Parathyroid adenoma (tissue), 2 donors: ENCODE measurements around the gene PPP1R3E.
"Not testable (repeated sequence)": the region's sequence is repeated elsewhere in the genome, so short reads cannot be mapped to it uniquely, and the experiment has no call there.

Experiments
- H2AFZ ChIP-seq: fragments of 300-600 bp; sonication (generic); one replicate; pipeline ENCODE4 v1.7.0; 2017; ENCODE audit warnings: antibody characterized with exemption, mild to moderate bottlenecking
- H3K27ac ChIP-seq: fragments of 300-600 bp; sonication (generic); one replicate; pipeline ENCODE4 v1.7.0; 2017
- H3K27me3 ChIP-seq: fragments of 300-600 bp; sonication (generic); one replicate; pipeline ENCODE4 v1.7.0; 2017; ENCODE audit warnings: low read length; ENCODE audit not compliant: control insufficient read depth, insufficient read depth
- H3K36me3 ChIP-seq: fragments of 300-600 bp; sonication (generic); one replicate; pipeline ENCODE4 v1.7.0; 2017; ENCODE audit warnings: low read length; ENCODE audit not compliant: control insufficient read depth, insufficient read depth
- H3K4me1 ChIP-seq: fragments of 300-600 bp; sonication (generic); one replicate; pipeline ENCODE4 v1.7.0; 2017; ENCODE audit warnings: control low read depth
- H3K4me2 ChIP-seq: fragments of 300-600 bp; sonication (generic); one replicate; pipeline ENCODE4 v1.7.0; 2017; ENCODE audit warnings: low read length
- H3K4me3 ChIP-seq: fragments of 300-600 bp; sonication (generic); one replicate; pipeline ENCODE4 v1.7.0; 2017; ENCODE audit warnings: low read depth, low read length
- H3K79me2 ChIP-seq: fragments of 300-600 bp; sonication (generic); one replicate; pipeline ENCODE4 v1.7.0; 2017; ENCODE audit warnings: control low read depth
- H3K9ac ChIP-seq: fragments of 300-600 bp; sonication (generic); one replicate; pipeline ENCODE4 v1.7.0; 2017; ENCODE audit warnings: mild to moderate bottlenecking
- H3K9me3 ChIP-seq: fragments of 300-600 bp; sonication (generic); one replicate; pipeline ENCODE4 v1.7.0; 2017; ENCODE audit warnings: low read length; ENCODE audit not compliant: control insufficient read depth
- CTCF ChIP-seq: fragments of 300-600 bp; sonication (generic); IDR thresholded peaks from one replicate; pipeline ENCODE4 v1.7.0; 2017; ENCODE audit warnings: antibody characterized with exemption, mild to moderate bottlenecking
- donor health status: primary hyperparathyroidism.

The PPP1R3E gene

GRCh38 chr14:23339506-23340268, 37.0 kb upstream of the PPP1R3E start:
- Histone ChIP-seq H3K79me2 (no peaks in the 10 kb centered on the region), H3K27me3 (no peaks in the 10 kb centered on the region), H2AFZ (no peak overlapping the region), H3K4me2 (no peak overlapping the region), H3K9me3 (no peaks in the 10 kb centered on the region), H3K9ac (no peak overlapping the region), H3K27ac (no peak overlapping the region), H3K36me3 (no peaks in the 10 kb centered on the region), H3K4me1 (no peaks in the 10 kb centered on the region), H3K4me3 (no peak overlapping the region)
- no peak for TF ChIP-seq CTCF

DNA sequence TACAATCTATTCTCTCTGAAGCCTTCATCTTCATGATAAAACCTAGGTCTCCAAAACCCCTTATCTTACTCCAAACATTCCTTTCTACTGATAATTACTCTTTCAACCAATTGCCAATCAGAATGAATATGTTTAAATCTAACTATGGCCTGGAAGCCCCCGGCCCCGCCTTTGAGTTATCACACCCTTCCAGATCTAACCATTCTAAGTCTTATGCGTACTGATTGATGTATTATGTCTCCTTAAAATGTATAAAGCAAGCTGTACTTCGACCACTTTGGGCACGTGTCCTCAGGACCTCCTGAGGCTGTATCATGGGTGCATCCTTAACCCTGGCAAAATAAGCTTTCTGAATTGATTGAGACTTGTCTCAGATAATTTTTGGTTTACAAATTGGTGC, 33.0 kb upstream of the PPP1R3E start:
- Histone ChIP-seq H3K79me2 (no peaks in the 10 kb centered on the region), H3K27ac (no peak overlapping the region), H3K4me2 (no peak overlapping the region), H3K9ac (no peak overlapping the region), H3K9me3 (no peaks in the 10 kb centered on the region), H3K36me3 (no peaks in the 10 kb centered on the region), H3K27me3 (no peaks in the 10 kb centered on the region), H3K4me1 (no peaks in the 10 kb centered on the region), H3K4me3 (no peak overlapping the region), H2AFZ (no peak overlapping the region)
- TF ChIP-seq CTCF, result no peak

DNA sequence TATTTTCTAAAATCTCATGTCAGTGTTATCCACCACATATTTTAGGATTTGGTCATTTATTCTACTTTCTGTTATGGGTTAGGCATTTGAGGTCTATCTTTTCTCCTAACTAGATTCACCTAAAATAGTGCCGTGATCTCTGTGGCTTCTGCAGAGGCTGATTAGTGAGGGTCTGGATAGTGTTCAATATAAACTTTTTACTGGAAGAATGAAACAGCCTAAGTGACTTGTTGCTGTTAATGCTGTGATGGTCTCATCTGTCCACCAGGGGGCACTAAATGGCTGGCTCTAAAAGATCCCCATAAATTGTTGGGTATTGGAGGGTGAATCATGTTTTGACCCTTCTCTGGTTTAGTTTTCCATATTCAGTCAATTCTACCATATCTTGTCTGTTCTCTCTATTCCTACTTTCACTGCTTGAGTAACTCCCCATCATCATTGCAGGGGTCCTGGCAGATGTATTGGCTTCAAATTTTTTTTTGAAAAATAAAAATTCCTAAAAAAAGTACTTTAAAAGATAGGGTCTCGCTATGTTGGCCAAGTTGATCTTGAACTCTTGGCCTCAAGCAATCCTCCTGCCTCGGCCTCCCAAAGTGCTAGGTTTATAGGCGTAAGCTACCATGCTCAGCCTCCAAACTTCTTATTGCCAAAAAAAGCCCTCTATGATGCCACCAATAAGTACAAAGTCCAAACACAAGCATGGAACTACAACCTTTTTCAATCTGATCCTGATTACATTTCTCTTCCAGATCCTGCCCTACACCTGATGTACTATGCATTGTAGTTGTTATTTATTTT, 25.5 kb upstream of the PPP1R3E start:
- peaks cover 2% of the 10 kb centered on the region for H3K4me1 ChIP-seq
- H3K9ac ChIP-seq, result no peak overlapping the region
- peak; percentile 92 for TF ChIP-seq CTCF
- H3K9me3 ChIP-seq, result no peaks in the 10 kb centered on the region
- H3K79me2 ChIP-seq, result peaks cover under 1% of the 10 kb centered on the region
- no peaks in the 10 kb centered on the region for H3K27me3 ChIP-seq
- H3K4me2 ChIP-seq, result no peak overlapping the region
- H3K4me3 ChIP-seq, result peak overlapping the region; percentile 31
- H2AFZ ChIP-seq, result no peak overlapping the region
- H3K36me3 ChIP-seq, result no peaks in the 10 kb centered on the region
- no peak overlapping the region for H3K27ac ChIP-seq

DNA sequence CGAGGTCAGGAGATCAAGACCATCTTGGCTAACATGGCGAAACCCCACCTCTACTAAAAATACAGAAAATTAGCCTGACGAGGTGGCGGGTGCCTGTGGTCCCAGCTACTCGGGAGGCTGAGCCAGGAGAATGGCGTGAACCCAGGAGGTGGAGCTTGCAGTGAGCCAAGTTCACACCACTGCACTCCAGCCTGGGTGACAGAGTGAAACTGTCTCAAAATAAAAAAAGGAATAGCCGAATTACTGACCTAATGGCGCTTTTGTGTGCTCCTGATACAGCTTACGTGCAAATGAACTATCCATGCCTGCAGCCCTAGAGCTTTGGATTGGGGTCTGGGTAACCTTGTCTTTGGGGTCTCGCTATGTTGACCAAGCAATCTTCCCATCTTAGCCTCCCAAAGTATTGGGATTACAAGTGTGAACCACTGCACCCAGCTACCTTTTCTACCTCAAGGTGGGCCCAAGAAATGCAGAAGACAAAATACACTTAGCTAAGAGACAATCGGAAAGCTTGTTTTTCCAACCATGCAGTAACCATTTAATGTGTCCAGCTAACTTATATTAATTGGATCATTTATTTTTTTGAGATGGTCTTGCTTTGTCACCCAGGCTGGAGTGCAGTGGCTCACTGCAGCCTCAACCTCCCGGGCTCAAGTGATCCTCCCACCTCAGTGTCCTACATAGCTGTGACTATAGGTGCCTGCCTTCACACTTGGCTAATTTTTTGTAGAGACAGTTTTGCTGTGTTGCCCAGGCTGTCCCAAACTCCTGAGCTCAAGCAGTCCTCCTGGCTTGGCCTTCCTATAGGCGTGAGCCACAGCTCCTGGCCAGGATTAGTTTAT, 24.1 kb upstream of the PPP1R3E start:
- no peak for TF ChIP-seq CTCF
- Histone ChIP-seq H3K36me3 (no peaks in the 10 kb centered on the region), H3K4me3 (no peak overlapping the region), H2AFZ (no peak overlapping the region), H3K4me2 (no peak overlapping the region), H3K9ac (no peak overlapping the region), H3K4me1 (peaks cover 7% of the 10 kb centered on the region), H3K9me3 (no peaks in the 10 kb centered on the region), H3K27ac (no peak overlapping the region), H3K79me2 (peaks cover 7% of the 10 kb centered on the region), H3K27me3 (no peaks in the 10 kb centered on the region)

DNA sequence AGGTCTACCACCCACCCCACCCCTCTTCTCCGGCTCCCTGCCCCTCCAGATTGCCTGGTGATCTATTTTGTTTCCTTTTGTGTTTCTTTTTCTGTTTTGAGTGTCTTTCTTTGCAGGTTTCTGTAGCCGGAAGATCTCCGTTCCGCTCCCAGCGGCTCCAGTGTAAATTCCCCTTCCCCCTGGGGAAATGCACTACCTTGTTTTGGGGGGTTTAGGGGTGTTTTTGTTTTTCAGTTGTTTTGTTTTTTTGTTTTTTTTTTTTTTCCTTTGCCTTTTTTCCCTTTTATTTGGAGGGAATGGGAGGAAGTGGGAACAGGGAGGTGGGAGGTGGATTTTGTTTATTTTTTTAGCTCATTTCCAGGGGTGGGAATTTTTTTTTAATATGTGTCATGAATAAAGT, 23.1 kb upstream of the PPP1R3E start:
- H3K79me2 ChIP-seq, H3K9me3 ChIP-seq, H3K4me3 ChIP-seq, H3K4me2 ChIP-seq, H2AFZ ChIP-seq, H3K27ac ChIP-seq, H3K4me1 ChIP-seq, H3K9ac ChIP-seq, H3K27me3 ChIP-seq, H3K36me3 ChIP-seq: not testable (repeated sequence)
